Measurements from ENCODE around the gene IL37.

IL37 gene, protein sequence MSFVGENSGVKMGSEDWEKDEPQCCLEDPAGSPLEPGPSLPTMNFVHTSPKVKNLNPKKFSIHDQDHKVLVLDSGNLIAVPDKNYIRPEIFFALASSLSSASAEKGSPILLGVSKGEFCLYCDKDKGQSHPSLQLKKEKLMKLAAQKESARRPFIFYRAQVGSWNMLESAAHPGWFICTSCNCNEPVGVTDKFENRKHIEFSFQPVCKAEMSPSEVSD

DNA sequence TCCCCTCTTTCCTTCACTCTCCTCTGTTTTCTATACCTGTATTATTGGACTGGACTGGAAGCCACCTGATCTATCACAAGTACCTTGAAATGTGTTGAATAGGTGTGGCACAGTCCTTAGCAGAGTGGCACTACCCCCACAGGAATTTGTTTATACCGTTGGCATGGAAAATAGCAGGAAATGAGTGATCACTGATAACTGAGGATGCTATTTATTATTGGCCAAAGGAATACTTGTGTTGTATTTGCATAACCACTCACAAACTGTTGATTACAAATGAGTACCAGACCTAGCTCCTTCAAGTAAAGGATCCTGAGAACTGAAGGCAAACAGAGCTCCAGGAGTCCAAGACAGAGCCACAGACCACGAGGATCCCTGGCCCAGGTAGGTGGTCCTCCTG lies at the start of gene IL37:
IL37 (plus strand) TSS at position 301 of the 400 bp plus-strand sequence. CDS start 1,848 bp downstream, outside the sequence.
- H3F3A ChIP-seq (ENCODE audit: control insufficient read depth, insufficient read depth), result no peaks in the 10 kb centered on the region
- no peaks in the 10 kb centered on the region for H3K79me2 ChIP-seq (ENCODE audit: control insufficient read depth, low read length)
- H4K20me1 ChIP-seq (ENCODE audit: control insufficient read depth, insufficient read depth, low read depth, low read length), result no peaks in the 10 kb centered on the region
- H3K9me2 ChIP-seq (replicated peaks; ENCODE audit: control insufficient read depth, low read length), result no peaks in the 10 kb centered on the region
- H3K4me3 ChIP-seq (ENCODE audit: low read length), result no peak within 1 kb of the TSS
- TF ChIP-seq, protein P1, sequence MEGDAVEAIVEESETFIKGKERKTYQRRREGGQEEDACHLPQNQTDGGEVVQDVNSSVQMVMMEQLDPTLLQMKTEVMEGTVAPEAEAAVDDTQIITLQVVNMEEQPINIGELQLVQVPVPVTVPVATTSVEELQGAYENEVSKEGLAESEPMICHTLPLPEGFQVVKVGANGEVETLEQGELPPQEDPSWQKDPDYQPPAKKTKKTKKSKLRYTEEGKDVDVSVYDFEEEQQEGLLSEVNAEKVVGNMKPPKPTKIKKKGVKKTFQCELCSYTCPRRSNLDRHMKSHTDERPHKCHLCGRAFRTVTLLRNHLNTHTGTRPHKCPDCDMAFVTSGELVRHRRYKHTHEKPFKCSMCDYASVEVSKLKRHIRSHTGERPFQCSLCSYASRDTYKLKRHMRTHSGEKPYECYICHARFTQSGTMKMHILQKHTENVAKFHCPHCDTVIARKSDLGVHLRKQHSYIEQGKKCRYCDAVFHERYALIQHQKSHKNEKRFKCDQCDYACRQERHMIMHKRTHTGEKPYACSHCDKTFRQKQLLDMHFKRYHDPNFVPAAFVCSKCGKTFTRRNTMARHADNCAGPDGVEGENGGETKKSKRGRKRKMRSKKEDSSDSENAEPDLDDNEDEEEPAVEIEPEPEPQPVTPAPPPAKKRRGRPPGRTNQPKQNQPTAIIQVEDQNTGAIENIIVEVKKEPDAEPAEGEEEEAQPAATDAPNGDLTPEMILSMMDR (IDR thresholded peaks at IDR 0.05; ENCODE audit: low read depth, low read length, poor library complexity, severe bottlenecking), result no peak
- TF ChIP-seq EZH2phosphoT487 (IDR thresholded peaks at IDR 0.05; ENCODE audit: borderline replicate concordance, low read length), result no peak
- peaks cover 2% of the 10 kb centered on the region; the same call in 1 of the 2 replicates for H3K27me3 ChIP-seq (ENCODE audit: control insufficient read depth, low read length)
- no peak within 1 kb of the TSS for H3K27ac ChIP-seq (ENCODE audit: low read depth, low read length)
- H3K4me2 ChIP-seq (ENCODE audit: low read length), result no peak within 1 kb of the TSS
- no peaks in the 10 kb centered on the region for H3K4me1 ChIP-seq (ENCODE audit: control insufficient read depth, low read length)
- H3K9me3 ChIP-seq (ENCODE audit: control insufficient read depth, insufficient read depth, low read length), result no peaks in the 10 kb centered on the region
- no peaks in the 10 kb centered on the region for H3K36me3 ChIP-seq (ENCODE audit: control insufficient read depth, low read length)

DNA sequence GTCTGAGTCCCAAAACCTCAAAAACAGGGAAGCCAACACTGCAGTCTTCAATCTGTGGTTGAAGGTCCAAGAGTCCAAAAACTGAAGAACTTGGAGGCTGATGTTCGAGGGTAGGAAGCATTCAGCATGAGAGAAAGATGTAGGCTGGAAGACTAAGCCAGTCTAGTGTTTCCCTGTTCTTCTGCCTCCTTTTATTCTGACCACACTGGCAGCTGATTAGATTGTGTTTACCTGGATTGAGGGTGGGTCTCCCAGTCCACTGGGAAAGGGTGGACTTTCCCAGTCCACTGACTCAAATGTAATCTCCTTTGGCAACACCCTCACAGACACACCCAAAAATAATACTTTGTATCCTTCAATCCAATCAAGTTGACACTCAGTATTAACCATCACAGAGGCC lies 46.9 kb upstream of the IL37 start:
- H3K4me1 ChIP-seq (ENCODE audit: control insufficient read depth, low read length), result no peaks in the 10 kb centered on the region
- peaks cover 3% of the 10 kb centered on the region for H3K27me3 ChIP-seq (ENCODE audit: control insufficient read depth, low read length)
- TF ChIP-seq EZH2phosphoT487 (IDR thresholded peaks at IDR 0.05; ENCODE audit: borderline replicate concordance, low read length), result no peak
- H3K36me3 ChIP-seq (ENCODE audit: control insufficient read depth, low read length), result no peaks in the 10 kb centered on the region
- no peak overlapping the region for H3K4me2 ChIP-seq (ENCODE audit: low read length)
- H3K4me3 ChIP-seq (ENCODE audit: low read length), result no peak overlapping the region
- no peak overlapping the region for H3K27ac ChIP-seq (ENCODE audit: low read depth, low read length)
- H3K79me2 ChIP-seq (ENCODE audit: control insufficient read depth, low read length), result no peaks in the 10 kb centered on the region
- H4K20me1 ChIP-seq (ENCODE audit: control insufficient read depth, insufficient read depth, low read depth, low read length), result no peaks in the 10 kb centered on the region
- no peaks in the 10 kb centered on the region for H3K9me2 ChIP-seq (replicated peaks; ENCODE audit: control insufficient read depth, low read length)
- no peaks in the 10 kb centered on the region; the same call in 1 of the 2 replicates for H3K9me3 ChIP-seq (ENCODE audit: control insufficient read depth, insufficient read depth, low read length)
- H3F3A ChIP-seq (ENCODE audit: control insufficient read depth, insufficient read depth), result no peaks in the 10 kb centered on the region

DNA sequence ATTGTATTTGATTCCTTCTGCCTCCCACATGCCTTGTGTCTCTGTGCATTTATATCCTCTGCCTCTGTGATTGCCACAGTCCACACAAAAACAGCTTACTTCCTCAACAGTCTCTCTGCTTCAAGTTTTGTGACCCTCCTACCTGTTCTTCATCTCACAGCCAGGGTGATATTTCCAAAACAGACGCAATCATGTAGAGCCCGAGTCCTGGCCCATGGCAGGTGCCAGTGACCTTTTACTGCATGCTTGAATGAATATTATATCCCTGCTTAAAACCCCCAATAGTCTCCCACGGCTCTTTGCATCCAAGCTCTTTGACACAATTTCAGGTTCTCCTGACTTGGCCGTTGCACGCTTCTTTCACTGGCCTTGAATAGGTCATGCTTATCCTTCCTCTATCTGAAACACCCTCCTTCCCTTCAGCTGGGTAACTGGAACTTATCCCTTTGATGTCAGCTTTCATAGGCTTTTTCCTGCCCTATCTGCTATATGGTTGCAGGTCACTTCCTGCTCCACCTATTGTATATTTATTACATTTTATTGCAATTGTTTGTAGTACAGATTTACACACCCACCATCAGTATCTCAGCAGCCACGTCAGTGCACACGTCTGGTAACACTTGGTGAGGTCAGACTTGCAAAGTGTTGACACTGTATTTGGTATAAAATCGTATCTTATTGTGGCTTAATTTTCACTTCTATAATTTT lies 44.7 kb upstream of the IL37 start:
- no peaks in the 10 kb centered on the region for H3K36me3 ChIP-seq (ENCODE audit: control insufficient read depth, low read length)
- no peaks in the 10 kb centered on the region for H3K79me2 ChIP-seq (ENCODE audit: control insufficient read depth, low read length)
- no peaks in the 10 kb centered on the region for H3F3A ChIP-seq (ENCODE audit: control insufficient read depth, insufficient read depth)
- no peak for TF ChIP-seq EZH2phosphoT487 (IDR thresholded peaks at IDR 0.05; ENCODE audit: borderline replicate concordance, low read length)
- TF ChIP-seq, protein P1 (IDR thresholded peaks at IDR 0.05; ENCODE audit: low read depth, low read length, poor library complexity, severe bottlenecking), result no peak
- no peak overlapping the region for H3K27ac ChIP-seq (ENCODE audit: low read depth, low read length)
- H3K9me2 ChIP-seq (replicated peaks; ENCODE audit: control insufficient read depth, low read length), result no peaks in the 10 kb centered on the region
- H3K4me1 ChIP-seq (ENCODE audit: control insufficient read depth, low read length), result no peaks in the 10 kb centered on the region
- no peaks in the 10 kb centered on the region; the same call in 1 of the 2 replicates for H3K9me3 ChIP-seq (ENCODE audit: control insufficient read depth, insufficient read depth, low read length)
- H3K4me2 ChIP-seq (ENCODE audit: low read length), result no peak overlapping the region
- no peaks in the 10 kb centered on the region for H4K20me1 ChIP-seq (ENCODE audit: control insufficient read depth, insufficient read depth, low read depth, low read length)
- no peak overlapping the region for H3K4me3 ChIP-seq (ENCODE audit: low read length)
- H3K27me3 ChIP-seq (ENCODE audit: control insufficient read depth, low read length), result peaks cover 14% of the 10 kb centered on the region
